A549 (cell line): ENCODE results near the gene ZNF879. TPM values are rescaled to one million over a fixed set of nuclear protein-coding genes. Genes with fewer than 3 reads are reported as not detected.

Experiments
- ATAC-seq, 2 experiments: fragments of 200-7000 bp in 1 of 2; fragments of >200 bp in 1 of 2; cut with Nextera tagmentation in 1 of 2; cut with Tn5 transposase in 1 of 2; 3 replicates each; pipeline versions ENCODE4 v1.8.0 to v1.9.1; 2018 to 2020; ENCODE audit warnings: mild to moderate bottlenecking in 1 of 2, moderate library complexity in 1 of 2
- CTCF ChIA-PET: fragments of 300-600 bp; sonication (Branson Sonifier 250); formaldehyde crosslinking; extraction: SDS; loops from one replicate; lab custom pipeline; 2021; ENCODE audit warnings: antibody characterized with exemption, inconsistent platforms; lab: Yijun Ruan, JAX
- POLR2A ChIA-PET: fragments of 350-600 bp; formaldehyde crosslinking; extraction: SDS; loops from one replicate; lab custom pipeline; 2021; ENCODE audit warnings: antibody characterized with exemption, inconsistent platforms; lab: Yijun Ruan, JAX
- DNase-seq, 2 experiments: peaks; one replicate each; pipeline versions ENCODE4 v3.0.0 to v3.0.0-alpha.2; 2011 to 2016; ENCODE audit warnings: low read depth in 1 of 2, low spot score in 1 of 2
- FAIRE-seq: peaks from 2 replicates; lab custom pipeline; 2011; peaks lifted over from hg19 to GRCh38; lab: Jason Lieb, UNC
- H3K27ac ChIP-seq, 2 experiments: fragments of >200 bp; sonication (Bioruptor Twin); formaldehyde crosslinking; 3 replicates each; pipeline ENCODE4 v1.5.1; 2016 to 2017
- H3K4me1 ChIP-seq: fragments of >200 bp; sonication (Bioruptor Twin); formaldehyde crosslinking; 3 replicates; pipeline ENCODE4 v1.6.1; 2016
- H3K4me2 ChIP-seq: fragments of >200 bp; sonication (Bioruptor Twin); formaldehyde crosslinking; 3 replicates; pipeline ENCODE4 v1.6.1; 2016
- H3K4me3 ChIP-seq: fragments of >200 bp; sonication (Bioruptor Twin); formaldehyde crosslinking; 3 replicates; pipeline ENCODE4 v1.5.1; 2016
- H3K9me3 ChIP-seq: fragments of >200 bp; sonication (Bioruptor Twin); formaldehyde crosslinking; 3 replicates; pipeline ENCODE4 v1.6.1; 2016
- CBX2 ChIP-seq: fragments of 200-600 bp; sonication (generic); IDR thresholded peaks from 2 replicates; pipeline ENCODE4 v1.6.1; 2016; ENCODE audit warnings: low read depth, mild to moderate bottlenecking, borderline replicate concordance
- CBX8 ChIP-seq: fragments of 200-600 bp; sonication (generic); IDR thresholded peaks from 2 replicates; pipeline ENCODE4 v1.6.1; 2016
- CEBPB ChIP-seq, 2 experiments: fragments of >200 bp in 1 of 2; sonication (Bioruptor Twin) in 1 of 2; formaldehyde crosslinking in 1 of 2; IDR thresholded peaks; 2 replicates each; pipeline ENCODE4 v1.6.1; 2012 to 2016
- CHD2 ChIP-seq: fragments of 150-350 bp; IDR thresholded peaks from 2 replicates; pipeline ENCODE4 v1.6.1; 2014; ENCODE audit warnings: low read length; ENCODE audit not compliant: partially characterized antibody
- CHD4 ChIP-seq: fragments of 200-600 bp; sonication (generic); IDR thresholded peaks from 2 replicates; pipeline ENCODE4 v1.6.1; 2016; ENCODE audit warnings: antibody characterized with exemption, mild to moderate bottlenecking, borderline replicate concordance
- EHMT2 ChIP-seq: fragments of 200-600 bp; sonication (generic); IDR thresholded peaks from 2 replicates; pipeline ENCODE4 v1.6.1; 2016; ENCODE audit warnings: antibody characterized with exemption, low read depth, mild to moderate bottlenecking, moderate library complexity
- ESRRA ChIP-seq: fragments of 150-350 bp; IDR thresholded peaks from 2 replicates; pipeline ENCODE4 v1.6.1; 2014; ENCODE audit warnings: mild to moderate bottlenecking, low read length, borderline replicate concordance
- FOSB ChIP-seq: fragments of 250-450 bp; sonication (Bioruptor Pico); IDR thresholded peaks from 2 replicates; pipeline ENCODE4 v1.5.0; 2020; ENCODE audit warnings: mild to moderate bottlenecking, moderate library complexity
- FOSL2 ChIP-seq, 2 experiments: fragments of 450-650 bp in 1 of 2; fragments of >200 bp in 1 of 2; sonication (Bioruptor Twin) in 1 of 2; formaldehyde crosslinking; IDR thresholded peaks; 2 replicates each; pipeline versions ENCODE4 v1.5.0 to v1.6.1; 2016 to 2020; ENCODE audit warnings: mild to moderate bottlenecking in 1 of 2, moderate library complexity in 1 of 2
- FOXS1 ChIP-seq: fragments of 250-450 bp; sonication (Bioruptor Pico); IDR thresholded peaks from 2 replicates; pipeline ENCODE4 v1.5.0; 2020; ENCODE audit warnings: mild to moderate bottlenecking, moderate library complexity
- HDAC2 ChIP-seq: fragments of 200-600 bp; sonication (generic); IDR thresholded peaks from 2 replicates; pipeline ENCODE4 v1.6.1; 2016
- HES2 ChIP-seq: fragments of >200 bp; sonication (Bioruptor Twin); formaldehyde crosslinking; IDR thresholded peaks from 2 replicates; pipeline ENCODE4 v1.6.1; 2016
- HEYL ChIP-seq: fragments of 250-450 bp; sonication (Bioruptor Pico); IDR thresholded peaks from 2 replicates; pipeline ENCODE4 v1.8.0; 2021; ENCODE audit warnings: mild to moderate bottlenecking, moderate library complexity
- HOXB5 ChIP-seq: fragments of 250-450 bp; sonication (Bioruptor Pico); IDR thresholded peaks from 2 replicates; pipeline ENCODE4 v1.5.0; 2020; ENCODE audit warnings: mild to moderate bottlenecking, moderate library complexity
- JUN ChIP-seq, 2 experiments: fragments of >200 bp; sonication (Bioruptor Twin); formaldehyde crosslinking; IDR thresholded peaks; 2 replicates in 1 of 2; 3 replicates in 1 of 2; pipeline ENCODE4 v1.6.1; 2016 to 2017
- KDM5A ChIP-seq: fragments of 200-600 bp; sonication (generic); IDR thresholded peaks from 2 replicates; pipeline ENCODE4 v1.6.1; 2016; ENCODE audit warnings: antibody characterized with exemption, mild to moderate bottlenecking
- MAFK ChIP-seq: fragments of 450-650 bp; IDR thresholded peaks from 2 replicates; pipeline ENCODE4 v1.6.1; 2014; ENCODE audit not compliant: partially characterized antibody
- NPAS2 ChIP-seq: fragments of 250-450 bp; sonication (Bioruptor Pico); IDR thresholded peaks from 2 replicates; pipeline ENCODE4 v1.8.0; 2022; ENCODE audit warnings: mild to moderate bottlenecking, moderate library complexity, borderline replicate concordance
- NR3C1 ChIP-seq: fragments of >200 bp; sonication (Bioruptor Twin); formaldehyde crosslinking; IDR thresholded peaks from 3 replicates; pipeline ENCODE4 v1.6.1; 2017
- PBX3 ChIP-seq: IDR thresholded peaks from 2 replicates; pipeline ENCODE4 v1.6.1; 2012
- PHF8 ChIP-seq: fragments of 200-600 bp; sonication (generic); IDR thresholded peaks from 2 replicates; pipeline ENCODE4 v1.6.1; 2016; ENCODE audit warnings: low read depth, mild to moderate bottlenecking, antibody characterized with exemption, moderate library complexity, borderline replicate concordance
- POLR2AphosphoS2 ChIP-seq: conservative IDR thresholded peaks from 2 replicates; pipeline ENCODE4 v1.6.1; 2012; ENCODE audit warnings: low read length, improper control_type of control experiment, inconsistent platforms
- RCOR1 ChIP-seq: fragments of 150-350 bp; IDR thresholded peaks from 2 replicates; pipeline ENCODE4 v1.6.1; 2014; ENCODE audit warnings: antibody characterized with exemption, low read length, low read depth
- REST ChIP-seq: fragments of 200-600 bp; sonication (generic); IDR thresholded peaks from 2 replicates; pipeline ENCODE4 v1.6.1; 2016; ENCODE audit warnings: antibody characterized with exemption, mild to moderate bottlenecking, moderate library complexity
- RNF2 ChIP-seq: fragments of 200-600 bp; sonication (generic); IDR thresholded peaks from 2 replicates; pipeline ENCODE4 v1.6.1; 2016; ENCODE audit warnings: low read depth, mild to moderate bottlenecking, antibody characterized with exemption, moderate library complexity, borderline replicate concordance
- SREBF2 ChIP-seq: fragments of 450-650 bp; IDR thresholded peaks from 2 replicates; pipeline ENCODE4 v1.6.1; 2014; ENCODE audit warnings: mild to moderate bottlenecking, moderate library complexity
- TFCP2L1 ChIP-seq: fragments of 250-450 bp; sonication (Bioruptor Pico); IDR thresholded peaks from 2 replicates; pipeline ENCODE4 v1.5.0; 2021; ENCODE audit warnings: mild to moderate bottlenecking
- ZC3H11A ChIP-seq: fragments of 450-650 bp; IDR thresholded peaks from 2 replicates; pipeline ENCODE4 v1.6.1; 2014; ENCODE audit warnings: antibody characterized with exemption, mild to moderate bottlenecking
- ZFP36 ChIP-seq: fragments of 450-650 bp; IDR thresholded peaks from 2 replicates; pipeline ENCODE4 v1.6.1; 2014; ENCODE audit warnings: borderline replicate concordance; ENCODE audit not compliant: partially characterized antibody
- ZNF302 ChIP-seq: fragments of 250-450 bp; sonication (Bioruptor Pico); IDR thresholded peaks from 2 replicates; pipeline ENCODE4 v1.9.0; 2021; ENCODE audit warnings: inconsistent platforms, mild to moderate bottlenecking, moderate library complexity
- ZSCAN20 ChIP-seq: fragments of 250-450 bp; sonication (Bioruptor Pico); IDR thresholded peaks from 2 replicates; pipeline ENCODE4 v1.8.0; 2022; ENCODE audit warnings: mild to moderate bottlenecking, moderate library complexity
- WGBS: methylation state at CpG from one replicate; pipeline ENCODE4 v1.1.6; 2017; ENCODE audit errors: missing lambda C conversion rate; 5-methylcytosine and 5-hydroxymethylcytosine counted together
- polyA plus RNA-seq, 4 experiments: library from polyadenylated mRNA; depleted of rRNA in 3 of 4; stranded (reverse); fragments of >200 nt; fragmentation: RNase III in 1 of 4; extraction: RNeasy Plus Mini Kit Qiagen cat#74134 plus additional on column Dnase treatment in 1 of 4; gene quantifications; 2 replicates in 3 of 4; 3 replicates in 1 of 4; pipeline ENCODE4 v1.2.3, GENCODE V29; 2011 to 2017
- TF ChIP-seq, protein P1 (sequence below): fragments of 250-450 bp; sonication (Bioruptor Pico); IDR thresholded peaks from 2 replicates; pipeline ENCODE4 v1.5.0; 2021; ENCODE audit warnings: mild to moderate bottlenecking, moderate library complexity, borderline replicate concordance
- TF ChIP-seq, protein P2 (sequence below): fragments of 250-450 bp; sonication (Bioruptor Pico); IDR thresholded peaks from 2 replicates; pipeline ENCODE4 v1.5.0; 2020; ENCODE audit warnings: low read depth, mild to moderate bottlenecking, moderate library complexity

The ZNF879 gene
- polyA plus RNA-seq, 2 of the 4 experiments (the other 2 are of a cell fraction) = 1.3 to 1.4 TPM

DNA sequence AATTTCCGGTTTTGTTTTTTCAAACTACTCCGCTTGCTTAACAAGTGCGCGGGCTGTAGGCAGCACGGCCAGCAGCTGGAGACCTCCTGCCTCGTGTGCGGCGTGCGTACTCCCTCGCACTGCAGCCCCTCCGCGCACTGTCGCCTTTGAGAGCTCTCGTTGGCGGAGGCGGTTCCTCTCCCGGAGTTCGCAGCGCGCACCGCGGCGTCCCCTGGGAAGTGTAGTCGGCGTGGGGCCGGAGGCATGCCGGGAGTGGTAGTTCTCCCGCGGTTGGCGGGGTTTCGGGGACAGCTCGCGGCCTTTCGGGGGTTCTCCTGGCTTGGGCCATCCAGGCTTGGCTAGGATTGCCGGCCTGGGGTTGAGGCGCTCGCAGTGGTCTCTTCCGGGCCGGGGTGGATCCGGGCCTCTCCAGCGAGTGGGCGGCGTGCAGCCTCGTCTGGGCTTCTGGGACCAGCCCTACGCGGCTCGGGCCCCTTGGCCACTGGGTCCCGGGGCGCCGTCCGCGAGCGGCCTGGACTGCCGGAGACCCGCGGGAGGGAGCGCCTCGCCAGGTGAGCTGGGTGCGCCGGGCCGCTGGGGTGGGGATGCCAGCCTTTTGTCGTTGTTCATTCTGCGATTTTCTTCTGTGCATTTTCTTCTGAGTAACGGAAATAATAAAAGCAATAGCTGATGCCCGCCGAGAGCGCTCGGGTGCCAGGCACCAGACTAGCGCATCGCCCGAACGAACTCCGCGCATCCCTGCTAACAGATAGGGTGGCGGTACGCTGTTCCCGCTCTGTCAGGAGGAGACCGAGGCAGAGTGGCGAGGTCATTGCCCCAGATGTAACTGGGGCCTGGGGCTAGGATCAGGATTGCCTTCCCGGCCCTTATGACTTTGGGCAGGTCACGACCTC lies 36.8 kb downstream of the ZNF879 start, which contains the start of gene ZNF354C:
TSS of gene ZNF354C (plus strand) at position 258 of the 893 bp plus-strand sequence. CDS start 1,696 bp downstream, outside the sequence.
- ChIA-PET POLR2A (interaction anchor here (1.4 kb wide), 1 partner anchor 490 kb away, joined by 5 read pairs; the partner anchor contains the start of gene RUFY1), CTCF (interaction anchor here (1.0 to 1.2 kb wide), 2 partner anchors 162 to 329 kb away, joined by 3 read pairs; no protein-coding TSS in a partner anchor)
- FAIRE-seq (no peak), ATAC-seq (peak; percentile 99), DNase-seq (peak; percentile 67 to 84)
- H3K4me2 ChIP-seq = peak within 1 kb of the TSS; percentile 59
- peak within 1 kb of the TSS; percentile 72 to 85 for H3K27ac ChIP-seq
- peaks cover 45% of the 10 kb centered on the region for H3K9me3 ChIP-seq
- WGBS = 35% methylated on average over 44 of the region's 81 CpGs
- H3K4me3 ChIP-seq = peak within 1 kb of the TSS; percentile 72
- no peaks in the 10 kb centered on the region for H3K4me1 ChIP-seq
- TF ChIP-seq TFCP2L1 (CRISPR knock-in tag) (no peak), POLR2AphosphoS2 (no peak), RNF2 (no peak), CHD2 (peak; percentile 48), REST (no peak), MAFK (no peak), NR3C1 (no peak), RCOR1 (no peak), CHD4 (no peak), ZSCAN20 (no peak), KDM5A (no peak), HEYL (CRISPR knock-in tag) (no peak), HOXB5 (CRISPR knock-in tag) (no peak), HES2 (no peak), FOXS1 (CRISPR knock-in tag) (no peak), SREBF2 (no peak), FOSL2 (IDR thresholded peaks at IDR 0.05) (no peak), FOSL2 (CRISPR knock-in tag; IDR thresholded peaks at IDR 0.05) (no peak), ZFP36 (no peak), FOSB (CRISPR knock-in tag) (no peak), PBX3 (no peak), NPAS2 (no peak), PHF8 (peak; percentile 26; the same call in 1 of the 2 replicates), ESRRA (no peak), CBX2 (no peak), CEBPB (IDR thresholded peaks at IDR 0.05) (no peak), JUN (IDR thresholded peaks at IDR 0.05) (peak in 1 of 2 experiments; percentile 49; a peak in 1 of 5 replicates), ZC3H11A (no peak), CBX8 (no peak), EHMT2 (no peak), ZNF302 (CRISPR knock-in tag) (no peak), HDAC2 (no peak)
- TF ChIP-seq, protein P1, sequence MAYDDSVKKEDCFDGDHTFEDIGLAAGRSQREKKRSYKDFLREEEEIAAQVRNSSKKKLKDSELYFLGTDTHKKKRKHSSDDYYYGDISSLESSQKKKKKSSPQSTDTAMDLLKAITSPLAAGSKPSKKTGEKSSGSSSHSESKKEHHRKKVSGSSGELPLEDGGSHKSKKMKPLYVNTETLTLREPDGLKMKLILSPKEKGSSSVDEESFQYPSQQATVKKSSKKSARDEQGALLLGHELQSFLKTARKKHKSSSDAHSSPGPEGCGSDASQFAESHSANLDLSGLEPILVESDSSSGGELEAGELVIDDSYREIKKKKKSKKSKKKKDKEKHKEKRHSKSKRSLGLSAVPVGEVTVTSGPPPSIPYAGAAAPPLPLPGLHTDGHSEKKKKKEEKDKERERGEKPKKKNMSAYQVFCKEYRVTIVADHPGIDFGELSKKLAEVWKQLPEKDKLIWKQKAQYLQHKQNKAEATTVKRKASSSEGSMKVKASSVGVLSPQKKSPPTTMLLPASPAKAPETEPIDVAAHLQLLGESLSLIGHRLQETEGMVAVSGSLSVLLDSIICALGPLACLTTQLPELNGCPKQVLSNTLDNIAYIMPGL (CRISPR knock-in tag) = no peak
- TF ChIP-seq, protein P2, sequence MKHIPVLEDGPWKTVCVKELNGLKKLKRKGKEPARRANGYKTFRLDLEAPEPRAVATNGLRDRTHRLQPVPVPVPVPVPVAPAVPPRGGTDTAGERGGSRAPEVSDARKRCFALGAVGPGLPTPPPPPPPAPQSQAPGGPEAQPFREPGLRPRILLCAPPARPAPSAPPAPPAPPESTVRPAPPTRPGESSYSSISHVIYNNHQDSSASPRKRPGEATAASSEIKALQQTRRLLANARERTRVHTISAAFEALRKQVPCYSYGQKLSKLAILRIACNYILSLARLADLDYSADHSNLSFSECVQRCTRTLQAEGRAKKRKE (CRISPR knock-in tag) = no peak
